Skeletal muscle tissue (tissue), 4 donors: ENCODE data around the gene ZFAND5. TPM values are rescaled to one million over a fixed set of nuclear protein-coding genes. Genes with fewer than 3 reads are reported as not detected.

ENCODE experiments used
- H3K27ac ChIP-seq: one replicate; pipeline ENCODE4 v1.7.0; 2013; ENCODE audit warnings: mild to moderate bottlenecking, low read depth, low read length, inconsistent platforms
- H3K27me3 ChIP-seq, 3 donors: one replicate each; pipeline ENCODE4 v1.7.0; 2013; ENCODE audit warnings: low read length in 3 of 3; ENCODE audit not compliant: control insufficient read depth in 3 of 3, insufficient read depth in 3 of 3
- H3K36me3 ChIP-seq, 3 donors: one replicate each; pipeline ENCODE4 v1.7.0; 2013; ENCODE audit warnings: low read length in 3 of 3; ENCODE audit not compliant: control insufficient read depth in 3 of 3, insufficient read depth in 3 of 3
- H3K4me1 ChIP-seq, 3 donors: one replicate each; pipeline ENCODE4 v1.7.0; 2013; ENCODE audit warnings: low read length in 3 of 3, mild to moderate bottlenecking in 3 of 3; ENCODE audit not compliant: control insufficient read depth in 3 of 3, insufficient read depth in 3 of 3
- H3K4me3 ChIP-seq, 3 donors: one replicate each; pipeline ENCODE4 v1.7.0; 2013; ENCODE audit warnings: low read length in 3 of 3
- H3K9ac ChIP-seq, 3 donors: one replicate each; pipeline ENCODE4 v1.7.0; 2013; ENCODE audit warnings: low read length in 3 of 3, mild to moderate bottlenecking in 3 of 3, moderate library complexity in 2 of 3, low read depth in 1 of 3
- H3K9me3 ChIP-seq, 3 donors: one replicate each; pipeline ENCODE4 v1.7.0; 2013; ENCODE audit warnings: low read length in 3 of 3; ENCODE audit not compliant: control insufficient read depth in 3 of 3
- total RNA-seq: library from RNA; depleted of rRNA; stranded (reverse); fragments of >200 nt; gene quantifications from one replicate; pipeline ENCODE4 v1.2.3, GENCODE V29; 2014
- donor health status: Osteomylitis.

Gene ZFAND5
- total RNA-seq, 1 donor from 2014 or later = 104 TPM

- Histone ChIP-seq H3K27ac (no peak overlapping the region), H3K27me3 (no peaks in the 10 kb centered on the region), H3K9me3 (no peaks in the 10 kb centered on the region), H3K4me1 (peaks cover 18 to 39% (median 38%) of the 10 kb centered on the region in 3 donors), H3K36me3 (peaks cover 17 to 44% (median 40%) of the 10 kb centered on the region in 3 donors), H3K9ac (no peak overlapping the region), H3K4me3 (no peak overlapping the region)
Measured at GRCh38 chr9:72353455-72354116, 11.4 kb downstream of the ZFAND5 start.

DNA sequence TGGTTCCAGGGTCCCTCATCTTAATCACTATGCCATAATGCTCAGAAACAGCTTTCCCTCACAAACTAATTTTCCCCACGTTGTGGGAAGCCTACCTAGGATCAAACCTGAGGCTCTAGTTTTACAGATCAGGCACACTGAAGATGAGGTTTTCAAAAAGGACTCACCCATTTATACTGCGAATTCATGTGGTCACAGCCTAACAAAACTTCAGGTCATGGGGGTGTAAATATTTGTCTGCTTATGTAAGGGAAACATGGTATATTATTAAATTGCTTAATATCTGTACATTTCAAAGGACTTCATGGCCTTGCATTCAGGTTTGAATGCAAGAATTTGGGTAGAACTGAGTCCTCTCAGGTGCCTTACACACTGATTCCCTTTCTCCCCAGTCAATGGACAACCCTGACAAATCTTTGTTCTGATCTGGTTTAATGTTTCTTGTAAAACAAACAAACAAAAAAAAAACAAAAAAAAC is 12.1 kb downstream of the ZFAND5 start:
- H3K36me3 ChIP-seq = peaks cover 17 to 38% (median 35%) of the 10 kb centered on the region in 3 donors
- peaks cover 12 to 33% (median 31%) of the 10 kb centered on the region in 3 donors for H3K4me1 ChIP-seq
- H3K27ac ChIP-seq = peak overlapping the region; percentile 19
- H3K4me3 ChIP-seq = no peak overlapping the region
- H3K9me3 ChIP-seq = no peaks in the 10 kb centered on the region
- H3K9ac ChIP-seq = no peak overlapping the region
- H3K27me3 ChIP-seq = no peaks in the 10 kb centered on the region

DNA sequence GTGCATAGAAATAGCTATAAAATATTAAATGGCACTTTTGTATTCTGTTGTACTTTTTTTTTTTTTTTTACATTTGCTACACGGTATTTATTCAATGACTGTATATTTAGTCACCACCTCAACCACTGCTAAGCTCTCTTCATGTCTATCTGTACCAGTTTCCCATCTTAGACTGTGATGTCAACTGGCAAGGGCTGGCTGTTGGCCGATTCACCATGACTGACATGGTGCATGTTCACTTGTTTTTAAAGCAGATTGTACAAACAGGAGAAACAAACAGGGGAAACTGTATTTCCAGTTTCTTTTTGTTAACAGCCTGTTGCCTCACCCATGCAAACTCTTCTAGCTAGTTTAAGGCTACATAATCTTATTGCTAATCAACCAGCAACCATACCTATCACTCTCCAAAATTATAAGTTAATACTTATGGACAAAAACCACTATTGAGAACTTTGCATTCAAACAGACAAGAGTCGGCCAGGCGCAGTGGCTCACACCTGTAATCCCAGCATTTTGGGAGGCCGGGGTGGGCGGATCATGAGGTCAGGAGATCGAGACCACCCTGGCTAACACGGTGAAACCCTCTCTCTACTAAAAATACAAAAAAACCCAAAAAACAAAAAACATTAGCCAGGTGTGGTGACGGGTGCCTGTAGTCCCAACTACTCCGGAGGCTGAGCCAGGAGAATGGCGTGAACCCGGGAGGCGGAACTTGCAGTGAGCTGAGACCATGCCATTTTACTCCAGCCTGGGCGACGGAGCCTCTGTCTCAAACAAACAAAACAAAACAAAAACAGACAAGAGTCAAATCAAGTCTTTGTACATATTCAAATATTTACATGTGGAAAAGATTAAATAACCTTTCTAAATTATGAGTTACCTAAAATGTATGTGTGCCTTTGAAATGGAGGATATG is 13.2 kb downstream of the ZFAND5 start:
- Histone ChIP-seq H3K4me1 (peaks cover 7 to 22% (median 20%) of the 10 kb centered on the region in 3 donors), H3K9ac (peak overlapping the region in 2 of 3 donors; percentile 3 to 40), H3K9me3 (no peaks in the 10 kb centered on the region), H3K36me3 (peaks cover 17 to 32% (median 30%) of the 10 kb centered on the region in 3 donors), H3K27me3 (no peaks in the 10 kb centered on the region), H3K27ac (peak overlapping the region; percentile 72), H3K4me3 (no peak overlapping the region)

GRCh38 chr9:72349911-72350310 is 15.1 kb downstream of the ZFAND5 start:
- Histone ChIP-seq H3K9me3 (no peaks in the 10 kb centered on the region), H3K9ac (no peak overlapping the region), H3K27ac (no peak overlapping the region), H3K36me3 (peaks cover 7 to 13% (median 13%) of the 10 kb centered on the region in 3 donors), H3K27me3 (no peaks in the 10 kb centered on the region), H3K4me1 (peaks cover 7 to 12% (median 12%) of the 10 kb centered on the region in 3 donors), H3K4me3 (no peak overlapping the region)

DNA sequence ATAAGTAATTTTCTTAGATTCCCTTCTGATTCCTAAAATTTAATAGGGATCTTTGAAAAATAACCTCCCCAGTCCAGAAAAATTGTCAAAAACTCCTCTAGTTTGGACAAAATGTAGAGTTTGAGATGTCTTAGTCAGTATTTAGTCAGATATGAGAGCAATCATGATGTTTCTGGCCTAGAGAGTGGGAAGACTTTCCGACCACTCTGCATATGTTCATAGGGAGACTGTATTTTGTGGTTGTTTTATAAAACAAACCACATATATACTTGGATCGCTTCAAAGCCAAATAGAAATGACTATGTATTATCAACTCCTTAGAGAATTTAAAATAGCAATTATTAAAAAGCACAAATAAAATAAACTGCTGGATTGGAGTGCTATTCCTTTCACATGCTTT is 15.8 kb downstream of the ZFAND5 start:
- Histone ChIP-seq H3K9ac (no peak overlapping the region), H3K27ac (no peak overlapping the region), H3K9me3 (no peaks in the 10 kb centered on the region), H3K36me3 (peaks cover 3 to 7% (median 6%) of the 10 kb centered on the region in 3 donors), H3K4me1 (peaks cover 7 to 12% (median 12%) of the 10 kb centered on the region in 3 donors), H3K27me3 (no peaks in the 10 kb centered on the region), H3K4me3 (no peak overlapping the region)

DNA sequence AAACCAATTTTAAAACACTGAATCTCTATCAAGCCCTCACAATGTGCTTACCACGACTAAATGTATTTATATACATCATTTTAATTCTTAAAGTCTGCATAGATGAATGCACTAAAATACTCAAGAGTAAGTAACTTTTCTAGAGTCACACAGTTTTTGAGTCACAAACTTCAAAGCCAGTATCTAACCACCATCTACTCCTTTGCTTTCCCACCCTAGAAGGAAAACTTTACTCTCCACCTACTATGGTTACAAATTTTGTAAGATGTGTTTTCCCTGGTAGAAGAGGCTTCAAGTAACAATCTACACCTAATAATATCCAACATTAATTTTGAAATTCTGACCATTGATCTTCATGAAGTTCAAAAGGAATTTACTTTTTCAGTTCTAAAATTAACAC is 18.7 kb downstream of the ZFAND5 start:
- no peak overlapping the region for H3K27ac ChIP-seq

DNA sequence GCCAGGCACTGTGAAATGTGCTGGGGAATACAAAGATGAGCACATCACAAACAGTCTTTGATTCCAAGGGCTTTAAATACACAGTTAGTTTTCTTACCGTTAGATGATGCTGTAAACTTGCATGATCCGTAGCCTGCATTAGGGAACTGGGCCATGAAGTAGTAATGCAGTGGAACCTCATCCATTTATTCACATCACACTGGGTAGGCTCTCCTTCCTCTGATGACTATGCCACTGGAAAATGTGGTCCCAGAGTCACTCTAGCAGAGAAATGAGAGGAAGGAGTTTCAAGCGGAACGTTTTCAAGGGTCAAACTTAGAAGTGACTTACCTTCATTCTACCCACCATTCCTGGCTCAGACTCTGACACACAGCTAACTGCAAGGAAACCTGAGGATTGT is 26.4 kb downstream of the ZFAND5 start:
- H3K27me3 ChIP-seq = no peaks in the 10 kb centered on the region
- no peak overlapping the region for H3K9ac ChIP-seq
- no peaks in the 10 kb centered on the region for H3K9me3 ChIP-seq
- no peaks in the 10 kb centered on the region for H3K4me1 ChIP-seq
- H3K4me3 ChIP-seq = no peak overlapping the region
- no peaks in the 10 kb centered on the region for H3K36me3 ChIP-seq
- H3K27ac ChIP-seq = no peak overlapping the region

More for the DNA sequence above, 18.7 kb downstream of the ZFAND5 start:
- Histone ChIP-seq H3K4me3 (no peak overlapping the region), H3K9ac (no peak overlapping the region), H3K36me3 (no peaks in the 10 kb centered on the region), H3K27me3 (no peaks in the 10 kb centered on the region), H3K9me3 (no peaks in the 10 kb centered on the region), H3K4me1 (peaks cover 0 to 8% (median 3%) of the 10 kb centered on the region in 3 donors)

- Histone ChIP-seq H3K36me3 (no peaks in the 10 kb centered on the region), H3K27me3 (no peaks in the 10 kb centered on the region), H3K9ac (no peak overlapping the region), H3K4me1 (no peaks in the 10 kb centered on the region), H3K27ac (no peak overlapping the region), H3K4me3 (no peak overlapping the region), H3K9me3 (no peaks in the 10 kb centered on the region)
Measured at GRCh38 chr9:72337286-72337685, 27.7 kb downstream of the ZFAND5 start.

DNA sequence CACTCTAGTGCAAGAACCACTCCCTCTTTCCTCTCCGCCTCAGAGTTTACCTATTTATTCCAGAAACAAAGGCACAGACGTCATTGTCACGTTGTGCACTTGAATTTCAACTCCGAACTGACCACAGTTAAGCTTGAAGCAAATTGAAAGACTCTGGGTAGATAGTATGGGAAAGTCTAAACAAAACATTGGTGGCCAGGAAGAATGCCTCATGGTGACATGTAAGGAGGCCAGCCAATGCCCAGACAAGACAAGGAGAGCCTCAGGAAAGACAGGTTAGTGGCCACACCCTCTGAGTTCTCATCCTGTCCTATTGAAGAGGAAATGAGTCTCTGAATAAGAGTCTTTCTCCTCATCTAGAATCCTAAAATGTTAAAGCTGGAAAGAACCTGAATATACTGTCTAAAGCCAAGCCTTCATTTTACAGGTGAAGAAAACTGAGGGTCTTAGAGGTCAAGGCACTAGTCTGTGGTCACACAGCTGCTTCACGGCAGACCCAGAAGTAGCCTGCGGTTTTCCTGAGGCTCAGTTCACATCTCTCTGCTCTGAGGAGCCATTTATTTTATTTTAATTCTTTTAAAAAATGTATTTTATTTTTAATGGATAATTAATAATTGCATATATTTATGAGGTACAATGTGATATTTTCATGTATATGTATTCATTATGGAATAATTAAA is 30.2 kb downstream of the ZFAND5 start:
- no peaks in the 10 kb centered on the region for H3K9me3 ChIP-seq
- no peaks in the 10 kb centered on the region for H3K4me1 ChIP-seq
- no peak overlapping the region for H3K9ac ChIP-seq
- H3K27ac ChIP-seq = no peak overlapping the region
- H3K36me3 ChIP-seq = no peaks in the 10 kb centered on the region
- no peak overlapping the region for H3K4me3 ChIP-seq
- H3K27me3 ChIP-seq = no peaks in the 10 kb centered on the region
